Measurements from ENCODE around the gene GP1BB. TPM values are rescaled to one million over a fixed set of nuclear protein-coding genes. Genes with fewer than 3 reads are reported as not detected.
A peak's percentile ranks its signal among the peaks of the same experiment; 100 is the strongest.

Gene GP1BB
- total RNA-seq, 1 experiment from 2014 or later, result 3.6 TPM

- in situ Hi-C loops (cut with HindIII; ENCODE audit: low pct_unique_long_range_greater_than_20kb, low sequenced_read_pairs), result no loop called here
- H3K4me1 ChIP-seq (ENCODE audit: control insufficient read depth, insufficient read depth, low read length), result no peaks in the 10 kb centered on the region
- no peaks in the 10 kb centered on the region for H3K9me3 ChIP-seq (ENCODE audit: control insufficient read depth, insufficient read depth, low read depth, low read length)
- intact Hi-C loops (cut with micrococcal nuclease; ENCODE audit: unreplicated experiment), result no loop called here
- POLR2A ChIA-PET, result no interaction called here
- no peaks in the 10 kb centered on the region for H3K36me3 ChIP-seq (ENCODE audit: control insufficient read depth, insufficient read depth, low read length)
- TF ChIP-seq CTCF (IDR thresholded peaks at IDR 0.05) (no peak), SIN3A (IDR thresholded peaks at IDR 0.05; ENCODE audit: borderline replicate concordance, insufficient read depth, low read depth, low read length) (0 out of 2 replicates have a peak, but pooled peaks have one; percentile 23)
- no TSS peak for BruUV-seq (replicated peaks)
- ATAC-seq (peak; percentile 35), DNase-seq (ENCODE audit: low read depth, low spot score) (no peak)
- no peaks in the 10 kb centered on the region for H3K27me3 ChIP-seq (ENCODE audit: control insufficient read depth, insufficient read depth, low read length)
- H3K4me3 ChIP-seq (ENCODE audit: low read depth in 2 of 2, low read length in 2 of 2), result peak within 1 kb of the TSS; percentile 51
- H3K27ac ChIP-seq (ENCODE audit: low read length), result no peak within 1 kb of the TSS
- CTCF ChIA-PET, result no interaction called here
These were observed 8.8 kb upstream of the GP1BB start, which contains the start of gene SEPTIN5 for GRCh38 chr22:19714312-19715187. SEPTIN5 (plus strand) TSS chr22:19714503; CDS start chr22:19714589, 86 bp downstream.

GRCh38 chr22:19715188-19715930 lies 8.0 kb upstream of the GP1BB start:
- Histone ChIP-seq H3K4me3 (ENCODE audit: low read depth in 2 of 2, low read length in 2 of 2) (peak overlapping the region; percentile 51), H3K9me3 (ENCODE audit: control insufficient read depth, insufficient read depth, low read depth, low read length) (no peaks in the 10 kb centered on the region), H3K27ac (ENCODE audit: low read length) (no peak overlapping the region), H3K27me3 (ENCODE audit: control insufficient read depth, insufficient read depth, low read length) (no peaks in the 10 kb centered on the region), H3K36me3 (ENCODE audit: control insufficient read depth, insufficient read depth, low read length) (no peaks in the 10 kb centered on the region), H3K4me1 (ENCODE audit: control insufficient read depth, insufficient read depth, low read length) (no peaks in the 10 kb centered on the region)
- no peak for TF ChIP-seq CTCF (IDR thresholded peaks at IDR 0.05)
- TF ChIP-seq TCF7L2 (IDR thresholded peaks at IDR 0.05; ENCODE audit: low read depth, low read length), result no peak
- TF ChIP-seq POLR2AphosphoS5 (IDR thresholded peaks at IDR 0.05; ENCODE audit: low read depth, low read length), result no peak
- no peak for TF ChIP-seq SIN3A (IDR thresholded peaks at IDR 0.05; ENCODE audit: borderline replicate concordance, insufficient read depth, low read depth, low read length)
- no peak for TF ChIP-seq REST (IDR thresholded peaks at IDR 0.05; ENCODE audit: insufficient read depth in 1 of 2, low read depth in 2 of 2, low read length in 1 of 2)
- no peak for DNase-seq (ENCODE audit: low read depth, low spot score)
- no peak for ATAC-seq
- intact Hi-C loops (cut with micrococcal nuclease; ENCODE audit: unreplicated experiment), result no loop called here
- CTCF ChIA-PET, result no interaction called here
- BruUV-seq (replicated peaks), result no TSS peak
- in situ Hi-C loops (cut with HindIII; ENCODE audit: low pct_unique_long_range_greater_than_20kb, low sequenced_read_pairs), result no loop called here
- POLR2A ChIA-PET, result no interaction called here
